Measurements from ENCODE around the gene HEPHL1.
"Not testable (repeated sequence)": the region's sequence is repeated elsewhere in the genome, so short reads cannot be mapped to it uniquely, and the experiment has no call there.

HEPHL1 gene

DNA sequence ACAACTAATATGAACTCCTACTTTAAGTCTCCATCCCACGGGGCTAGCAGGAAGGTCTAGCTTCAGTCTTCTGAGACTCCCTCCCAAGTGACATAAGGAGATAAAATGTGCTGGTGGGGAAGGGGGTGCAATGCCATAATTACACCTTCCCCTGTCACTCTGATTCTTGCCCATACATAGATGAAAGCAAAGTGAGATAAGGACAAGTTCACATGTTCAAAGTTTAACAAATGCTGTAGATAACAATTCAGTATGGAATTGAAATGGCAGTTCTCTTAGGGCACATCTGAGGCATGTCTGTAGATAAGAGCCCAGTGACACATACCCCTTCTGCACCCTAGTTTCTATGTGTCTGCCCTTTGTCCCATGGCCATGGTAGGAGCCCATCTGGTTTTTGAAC lies 69.2 kb downstream of the HEPHL1 start:
- no peak for DNase-seq (ENCODE audit: low spot score)

DNA sequence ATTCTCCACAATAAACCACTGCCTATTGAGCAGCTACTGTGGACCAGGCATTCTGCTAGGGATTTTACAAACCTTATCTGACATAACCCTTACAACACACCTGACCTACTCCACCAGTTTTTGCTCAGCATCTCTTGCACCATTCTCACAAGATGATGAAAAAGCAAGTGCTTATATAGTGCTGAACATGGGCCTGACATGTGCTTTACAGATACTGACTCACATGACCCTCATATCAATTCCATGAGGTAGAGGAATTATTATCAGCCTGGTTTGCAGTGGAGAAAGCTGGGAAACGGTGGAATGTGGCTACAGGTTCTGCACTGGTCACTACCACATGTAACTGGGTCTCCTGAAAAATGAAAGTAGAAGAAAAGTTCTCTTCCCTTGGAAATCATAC lies 69.9 kb downstream of the HEPHL1 start:
- DNase-seq (ENCODE audit: low spot score): no peak

DNA sequence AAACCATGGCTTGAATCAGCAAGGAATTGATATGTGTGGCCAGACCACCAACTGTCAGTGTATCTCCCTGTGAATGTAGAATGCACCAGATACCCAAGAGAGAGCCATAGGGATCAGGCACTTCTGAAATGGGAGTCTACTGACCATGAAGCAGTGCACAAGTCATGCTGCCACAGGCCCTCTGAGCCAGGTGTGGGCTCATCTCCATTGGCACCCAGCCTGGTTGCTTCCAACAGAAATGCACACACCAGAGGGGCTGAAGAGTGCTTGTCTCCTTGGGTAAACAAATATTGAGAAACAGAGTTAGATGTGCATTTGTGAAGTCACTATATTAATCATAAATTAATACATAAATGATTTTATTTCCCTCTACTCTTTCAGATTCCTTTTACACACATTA lies 79.1 kb downstream of the HEPHL1 start:
- no peak for DNase-seq (ENCODE audit: low spot score)

GRCh38 chr11:94103471-94103870 lies 82.3 kb downstream of the HEPHL1 start:
- no peak for DNase-seq (ENCODE audit: low spot score)

GRCh38 chr11:94104734-94105133 lies 83.6 kb downstream of the HEPHL1 start:
- no peak for DNase-seq (ENCODE audit: low spot score)

GRCh38 chr11:94106716-94107115 lies 85.6 kb downstream of the HEPHL1 start:
- no peak for DNase-seq (ENCODE audit: low spot score)

DNA sequence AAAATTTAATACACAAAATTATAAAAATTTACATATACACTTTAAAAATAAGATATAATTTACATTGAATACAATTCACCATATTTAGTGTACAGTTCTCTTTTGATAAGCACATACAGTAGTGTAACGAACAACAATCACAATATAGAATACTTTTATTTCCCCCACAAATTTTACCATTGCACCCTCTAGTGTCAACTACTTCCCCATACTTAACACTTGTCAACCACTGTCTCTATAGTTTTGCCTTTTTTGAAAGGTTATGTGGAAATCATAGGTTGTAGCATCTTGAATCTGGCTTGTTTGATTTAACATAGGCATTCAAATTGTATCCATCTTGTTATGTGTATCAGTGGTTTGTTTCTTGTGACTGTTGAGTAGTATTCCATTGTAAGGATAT lies 86.2 kb downstream of the HEPHL1 start:
- DNase-seq (ENCODE audit: low spot score): no peak

DNA sequence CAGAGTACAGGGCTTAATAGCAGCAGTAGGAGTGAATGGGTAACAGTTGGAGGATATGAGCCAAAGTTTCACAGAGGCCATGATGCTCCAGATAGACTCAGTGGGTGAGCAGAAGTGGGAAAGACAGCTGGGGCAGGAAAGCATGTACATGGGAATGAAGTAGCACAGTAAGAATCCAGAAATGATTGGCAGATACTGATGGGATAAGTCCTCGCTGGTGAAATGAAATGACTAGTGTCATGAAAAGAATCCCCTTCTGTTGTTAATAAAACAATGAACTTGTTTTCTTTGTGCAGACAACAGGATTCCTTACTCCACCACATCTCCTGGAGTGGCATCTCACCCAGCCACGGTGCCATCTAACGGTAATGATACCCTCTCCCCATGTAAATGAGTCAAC lies 90.1 kb downstream of the HEPHL1 start:
- DNase-seq (ENCODE audit: low spot score): no peak

- no peak for DNase-seq (ENCODE audit: low spot score)
Observed at GRCh38 chr11:94111660-94112059, 90.5 kb downstream of the HEPHL1 start.

- DNase-seq (ENCODE audit: low spot score): no peak
Observed at GRCh38 chr11:94112206-94112953, 91.2 kb downstream of the HEPHL1 start.

- no peak for DNase-seq (ENCODE audit: low spot score)
Observed at GRCh38 chr11:94117197-94117574, 96.0 kb downstream of the HEPHL1 start.

GRCh38 chr11:94117871-94118270 lies 96.7 kb downstream of the HEPHL1 start:
- no peak for DNase-seq (ENCODE audit: low spot score)

GRCh38 chr11:94119676-94120075 lies 98.5 kb downstream of the HEPHL1 start:
- not testable (repeated sequence) for DNase-seq (ENCODE audit: low spot score)

GRCh38 chr11:94120516-94120915 lies 99.4 kb downstream of the HEPHL1 start:
- DNase-seq (ENCODE audit: low spot score): not testable (repeated sequence)

DNA sequence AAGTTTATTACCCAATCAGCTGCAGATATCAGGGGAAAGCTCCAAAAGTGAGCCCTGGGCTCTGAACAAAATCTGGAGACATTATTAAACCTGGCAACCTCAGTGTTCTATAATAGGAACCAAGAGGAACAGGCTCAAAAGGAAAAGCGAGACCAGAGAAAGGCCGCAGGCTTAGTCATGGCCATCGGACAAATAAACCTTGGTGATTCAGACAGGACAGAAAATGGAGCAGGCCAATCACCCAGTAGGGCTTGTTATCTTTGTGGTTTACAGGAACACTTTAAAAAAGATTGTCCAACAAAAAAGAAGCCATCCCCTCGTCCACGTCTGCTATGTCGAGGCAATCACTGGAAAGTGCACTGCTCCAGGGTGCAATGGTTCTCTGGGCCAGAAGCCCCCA lies 99.8 kb downstream of the HEPHL1 start:
- DNase-seq (ENCODE audit: low spot score): no peak

DNA sequence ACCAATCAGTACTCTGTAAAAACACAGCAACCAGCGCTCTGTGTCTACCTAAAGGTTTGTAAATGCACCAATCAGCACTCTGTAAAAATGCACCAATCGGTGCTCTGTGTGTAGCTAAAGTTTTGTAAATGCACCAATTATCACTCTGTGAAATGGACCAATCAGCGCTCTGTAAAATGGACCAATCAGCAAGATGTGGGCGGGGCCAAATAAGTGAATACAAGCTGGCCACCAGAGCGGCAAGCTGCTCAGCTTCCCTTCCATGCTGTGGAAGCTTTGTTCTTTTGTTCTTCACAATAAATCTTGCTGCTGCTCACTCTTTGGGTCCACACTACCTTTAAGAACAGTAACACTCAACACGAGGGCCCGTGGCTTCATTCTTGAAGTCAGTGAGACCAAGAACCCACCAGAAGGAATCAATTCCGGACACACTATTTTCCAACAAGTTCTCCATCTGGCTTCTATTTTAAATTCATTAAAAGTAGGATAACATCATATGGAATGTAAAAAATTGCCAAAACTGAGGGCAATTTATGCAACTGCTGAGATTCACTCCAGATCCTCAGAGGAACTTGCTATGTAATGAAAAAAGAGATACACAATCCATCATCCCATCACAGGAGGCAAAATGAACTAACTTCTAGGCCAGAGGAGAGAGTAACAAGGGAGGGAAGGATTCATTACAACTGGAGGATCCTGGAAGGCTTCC lies 104.4 kb downstream of the HEPHL1 start:
- no peak for DNase-seq (ENCODE audit: low spot score)

- no peak for DNase-seq (ENCODE audit: low spot score)
Observed at GRCh38 chr11:94127638-94128037, 106.5 kb downstream of the HEPHL1 start.

DNA sequence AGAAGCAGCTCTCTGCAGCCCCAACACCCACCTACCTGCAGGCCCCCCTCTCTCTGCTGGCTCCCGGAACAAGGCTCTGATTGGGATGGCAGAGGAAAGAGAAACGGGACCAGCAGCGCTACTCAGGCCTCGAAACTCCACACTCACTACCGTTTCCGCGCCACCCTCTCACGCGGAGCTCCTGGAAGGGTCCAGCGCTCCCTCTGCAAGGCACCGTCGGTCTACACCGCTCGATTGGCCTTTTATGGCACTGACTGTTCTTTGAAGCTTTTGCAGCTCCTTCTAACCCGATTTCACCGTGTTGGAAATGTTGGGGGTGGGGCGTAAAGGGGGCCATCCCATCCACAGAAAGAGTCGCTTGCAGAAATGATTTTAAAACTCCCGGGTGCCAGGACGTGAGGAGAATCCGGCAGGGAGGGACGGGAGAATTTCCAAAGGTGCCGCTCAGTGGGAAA lies 107.2 kb downstream of the HEPHL1 start:
- no peak for DNase-seq (ENCODE audit: low spot score)

GRCh38 chr11:94128746-94129511 lies 107.8 kb downstream of the HEPHL1 start, which contains the start of gene PANX1:
PANX1 (plus strand) TSS chr11:94128841; CDS start chr11:94129313, 472 bp downstream.
- peak; percentile 56 for DNase-seq (ENCODE audit: low spot score)

DNA sequence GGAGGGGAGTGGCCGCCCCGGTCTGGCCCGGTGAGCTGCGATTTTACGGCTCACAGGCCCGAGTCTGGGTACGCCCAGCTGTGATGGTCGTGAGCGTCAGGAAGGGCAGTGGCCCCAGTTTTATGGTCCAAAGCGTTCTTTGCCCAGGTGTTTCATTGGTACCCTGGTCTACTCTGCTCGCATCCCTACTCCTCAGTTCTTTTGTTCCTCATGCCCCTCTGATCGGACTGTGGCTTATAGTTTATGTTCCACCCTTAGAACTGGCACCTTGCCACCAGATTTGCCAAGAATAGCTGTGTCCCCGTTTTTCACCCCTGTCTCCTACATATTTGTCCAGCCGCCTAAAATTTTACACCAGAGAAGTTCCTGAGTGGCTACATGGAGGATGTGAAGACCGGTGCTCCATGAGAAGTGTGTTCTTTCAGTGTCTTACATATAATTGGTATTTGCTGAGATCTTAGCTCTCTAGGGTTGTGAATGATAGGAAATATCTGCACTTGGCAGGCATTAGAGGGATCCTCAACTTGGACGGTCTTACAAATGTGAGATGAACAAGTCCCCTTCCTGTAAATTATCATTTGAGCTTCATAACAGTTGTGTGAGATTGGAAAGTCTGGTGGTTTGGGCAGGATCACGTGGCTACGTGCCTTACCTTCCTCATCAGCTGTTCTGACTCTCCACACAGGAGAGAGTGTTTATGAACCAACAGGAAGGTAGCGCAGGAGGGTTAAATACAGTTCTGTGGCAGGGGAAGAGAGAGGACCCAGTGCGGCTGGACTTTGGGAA lies 108.6 kb downstream of the HEPHL1 start:
- DNase-seq (ENCODE audit: low spot score): peak; percentile 40

- DNase-seq (ENCODE audit: low spot score): no peak
Observed at GRCh38 chr11:94130298-94131046, 109.3 kb downstream of the HEPHL1 start.
